Activated T-cell treated with anti-CD3 and anti-CD28 coated beads, Interleukin-2, amount 50 U/mL, for 24 hours (primary cell): Measurements from ENCODE around the gene RBM17.
"Not testable (repeated sequence)": the region's sequence is repeated elsewhere in the genome, so short reads cannot be mapped to it uniquely, and the experiment has no call there.

Experiments used
- DNase-seq: peaks from one replicate; pipeline ENCODE4 v3.0.0-alpha.2; 2020
- H3K27ac Mint-ChIP-seq: 2 replicates; pipeline ENCODE4 v1.8.0; 2020; ENCODE audit warnings: mild to moderate bottlenecking, mixed read lengths
- H3K27me3 Mint-ChIP-seq: 2 replicates; pipeline ENCODE4 v1.8.0; 2020; ENCODE audit warnings: mixed read lengths
- H3K36me3 Mint-ChIP-seq: 2 replicates; pipeline ENCODE4 v1.8.0; 2020; ENCODE audit warnings: low read depth, mixed read lengths
- H3K4me1 Mint-ChIP-seq: 2 replicates; pipeline ENCODE4 v1.8.0; 2020; ENCODE audit warnings: low read depth, mixed read lengths
- H3K4me3 Mint-ChIP-seq: 2 replicates; pipeline ENCODE4 v1.8.0; 2020; ENCODE audit warnings: mild to moderate bottlenecking, moderate library complexity, mixed read lengths
- H3K9me3 Mint-ChIP-seq: 2 replicates; pipeline ENCODE4 v1.8.0; 2020; ENCODE audit warnings: mixed read lengths

Gene RBM17

DNA sequence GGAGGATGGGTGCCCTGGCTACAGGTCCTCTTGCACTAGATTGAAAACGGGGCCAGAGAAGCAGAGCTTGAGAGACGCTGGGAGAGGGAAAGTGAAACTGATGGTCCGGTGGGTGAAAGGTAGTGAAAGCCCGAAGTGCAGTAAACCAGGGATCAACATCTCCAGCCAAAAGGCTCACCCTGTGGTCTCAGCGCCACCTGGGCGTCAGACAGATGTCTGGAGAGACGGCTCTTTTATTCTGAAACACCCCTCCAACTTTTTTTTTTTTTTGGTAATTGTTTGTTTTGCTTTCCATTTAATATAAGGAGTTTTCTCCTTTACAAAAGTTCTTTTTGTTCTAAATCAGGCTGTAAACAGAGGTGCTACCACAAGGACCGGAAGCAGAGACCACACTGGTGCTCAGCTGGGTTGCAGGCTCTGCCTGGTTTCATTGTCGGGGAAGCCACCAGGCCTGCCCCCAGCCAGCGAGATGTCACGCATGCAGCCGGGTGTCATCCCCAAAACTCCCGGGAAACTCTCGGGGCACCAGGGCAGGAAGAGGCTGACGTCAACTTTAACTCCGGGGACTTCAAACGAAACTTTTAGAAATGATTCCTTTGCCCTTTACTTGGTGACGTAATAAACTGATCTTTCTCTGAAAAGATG, 37.9 kb upstream of the RBM17 start:
- Mint-ChIP-seq H3K9me3 (no peaks in the 10 kb centered on the region), H3K27ac (peak overlapping the region; percentile 99), H3K27me3 (no peaks in the 10 kb centered on the region), H3K36me3 (peaks cover 89% of the 10 kb centered on the region), H3K4me3 (peak overlapping the region; percentile 77), H3K4me1 (peaks cover 89% of the 10 kb centered on the region)
- peak; percentile 90 for DNase-seq

DNA sequence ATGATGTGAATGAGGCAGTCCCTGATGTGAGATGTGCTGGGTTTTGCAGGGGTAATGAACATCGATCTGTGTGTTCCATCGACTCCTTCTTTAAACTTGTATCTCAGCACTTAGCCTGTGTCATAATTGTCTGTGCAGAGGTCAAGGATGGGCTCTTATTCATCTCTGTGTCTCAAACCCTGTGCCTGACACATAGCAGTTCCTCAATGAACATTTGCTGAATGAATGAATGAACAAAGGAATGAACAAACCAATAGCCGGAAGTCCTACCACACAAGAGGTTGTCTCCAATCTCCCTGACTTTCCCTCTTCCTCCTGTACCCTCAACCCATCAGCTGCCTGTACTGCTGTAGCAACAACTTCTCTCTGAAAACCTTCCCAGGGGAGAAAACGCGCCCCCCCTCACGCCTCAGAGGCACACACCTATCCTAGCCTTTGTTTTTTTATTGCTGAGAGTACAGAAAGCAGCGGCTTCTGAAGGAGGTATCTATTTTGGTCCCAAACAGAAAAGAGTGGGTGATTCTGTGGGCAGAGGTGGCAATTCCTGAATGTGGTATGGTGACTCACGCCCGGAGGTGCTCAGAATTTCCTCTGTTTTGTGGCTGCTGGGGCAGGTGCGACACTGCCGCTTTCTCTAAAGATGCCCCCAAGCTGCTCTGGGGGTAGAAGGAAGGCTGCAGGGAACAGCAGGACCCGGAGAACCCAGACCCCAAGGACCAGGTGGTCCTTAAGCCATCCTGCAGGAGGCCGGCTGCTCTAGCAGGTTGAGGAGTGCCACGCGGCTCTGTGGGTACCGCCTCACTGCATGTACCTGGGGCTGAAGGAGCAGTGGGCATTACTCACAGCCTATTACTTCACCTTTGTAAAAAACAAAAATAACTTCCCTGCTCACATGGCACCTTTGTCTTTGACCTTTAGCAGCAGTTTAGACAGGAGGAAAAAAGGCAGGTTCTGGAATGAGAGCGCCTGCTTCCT, 36.3 kb upstream of the RBM17 start:
- H3K4me3 Mint-ChIP-seq = peak overlapping the region; percentile 77
- no peaks in the 10 kb centered on the region for H3K9me3 Mint-ChIP-seq
- peak overlapping the region; percentile 99 for H3K27ac Mint-ChIP-seq
- H3K4me1 Mint-ChIP-seq = peaks cover 91% of the 10 kb centered on the region
- H3K36me3 Mint-ChIP-seq = peaks cover 91% of the 10 kb centered on the region
- no peaks in the 10 kb centered on the region for H3K27me3 Mint-ChIP-seq
- DNase-seq = peak; percentile 89

DNA sequence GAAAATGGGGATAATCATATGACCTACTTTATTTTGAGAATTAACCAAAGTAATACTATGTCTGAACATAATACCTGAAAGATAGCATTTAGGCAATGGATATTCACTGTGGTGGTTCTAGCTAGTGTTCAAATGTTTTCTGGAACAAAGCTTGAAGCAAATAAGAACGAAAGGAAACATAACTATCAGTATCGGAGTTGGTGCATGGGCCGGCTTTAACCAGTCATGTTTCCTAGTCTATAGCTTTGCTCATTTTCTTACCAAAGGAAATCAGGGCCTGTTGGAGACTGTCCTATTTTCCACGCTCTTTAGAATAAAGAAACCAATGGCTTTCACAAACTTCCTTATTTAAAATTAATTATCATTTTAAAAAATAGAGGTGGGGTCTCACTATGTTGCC, 35.5 kb upstream of the RBM17 start:
- H3K36me3 Mint-ChIP-seq = peaks cover 92% of the 10 kb centered on the region

DNA sequence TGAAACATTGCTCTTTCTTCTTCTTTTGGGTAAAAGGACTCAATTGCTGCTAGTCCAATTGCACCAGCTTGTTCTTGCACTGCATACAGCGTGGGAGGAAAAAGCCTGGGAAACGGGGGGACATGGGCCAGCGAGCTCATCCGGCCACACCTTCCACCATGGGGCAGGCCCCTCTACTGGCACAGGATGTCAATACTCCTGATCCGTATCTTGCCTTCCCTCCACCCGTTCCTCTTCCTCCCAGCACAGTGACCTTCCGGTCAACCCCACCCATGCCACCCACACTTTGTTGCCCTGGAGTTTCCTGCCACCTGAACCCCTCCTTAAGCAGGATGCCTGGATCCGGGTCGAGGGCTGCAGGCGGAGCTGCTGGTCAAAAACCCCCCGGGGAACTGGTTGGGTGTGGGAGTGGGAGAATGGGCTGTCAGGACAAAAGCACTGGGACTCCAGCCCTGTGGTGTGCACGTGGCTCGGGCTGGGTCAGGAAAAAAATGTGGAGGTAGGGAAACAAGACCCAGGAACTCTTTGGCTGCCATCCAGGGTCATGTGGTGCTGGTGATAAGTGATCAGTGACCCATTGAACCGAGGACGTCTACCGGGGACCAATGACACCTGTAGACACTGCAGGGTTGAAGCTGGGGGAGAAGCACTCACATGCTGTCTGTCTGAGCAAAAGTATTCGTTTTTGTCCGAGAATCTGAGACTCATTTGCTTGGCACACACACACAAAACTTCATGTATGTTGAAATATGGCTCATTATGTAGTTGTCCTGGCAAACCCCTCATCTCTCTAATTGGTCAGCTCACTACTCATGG, 34.8 kb upstream of the RBM17 start:
- peak; percentile 63 for DNase-seq
- peaks cover 92% of the 10 kb centered on the region for H3K36me3 Mint-ChIP-seq
- peak overlapping the region; percentile 77 for H3K4me3 Mint-ChIP-seq

More for the DNA sequence above, 35.5 kb upstream of the RBM17 start:
- no peak for DNase-seq
- Mint-ChIP-seq H3K4me1 (peaks cover 93% of the 10 kb centered on the region), H3K9me3 (no peaks in the 10 kb centered on the region), H3K4me3 (peak overlapping the region; percentile 77), H3K27me3 (no peaks in the 10 kb centered on the region), H3K27ac (peak overlapping the region; percentile 99)

DNA sequence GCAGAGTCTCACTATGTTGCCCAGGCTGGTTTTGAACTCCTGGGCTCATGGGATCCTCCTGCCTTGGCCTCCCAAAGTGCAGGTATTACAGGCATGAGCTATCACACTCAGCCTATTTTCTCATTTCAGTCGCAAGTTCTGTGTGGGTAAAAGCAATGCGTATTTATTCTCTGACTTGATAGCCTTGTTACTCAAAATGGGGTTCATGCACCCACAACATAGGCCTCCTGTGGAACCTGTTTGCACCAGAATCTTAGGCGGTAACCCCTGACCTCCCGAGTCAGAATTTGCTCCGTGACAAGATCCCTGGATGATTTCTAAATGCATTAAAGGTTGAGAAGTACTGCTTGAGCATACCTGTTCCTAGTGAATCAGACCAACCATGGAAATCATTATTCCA, 34.0 kb upstream of the RBM17 start:
- peak; percentile 42 for DNase-seq
- Mint-ChIP-seq H3K9me3 (no peaks in the 10 kb centered on the region), H3K36me3 (peaks cover 92% of the 10 kb centered on the region), H3K27ac (peak overlapping the region; percentile 99), H3K27me3 (no peaks in the 10 kb centered on the region), H3K4me3 (peak overlapping the region; percentile 77), H3K4me1 (peaks cover 86% of the 10 kb centered on the region)

More for the DNA sequence above, 34.8 kb upstream of the RBM17 start:
- H3K4me1 Mint-ChIP-seq = peaks cover 92% of the 10 kb centered on the region
- no peaks in the 10 kb centered on the region for H3K9me3 Mint-ChIP-seq
- H3K27me3 Mint-ChIP-seq = no peaks in the 10 kb centered on the region
- H3K27ac Mint-ChIP-seq = peak overlapping the region; percentile 99

DNA sequence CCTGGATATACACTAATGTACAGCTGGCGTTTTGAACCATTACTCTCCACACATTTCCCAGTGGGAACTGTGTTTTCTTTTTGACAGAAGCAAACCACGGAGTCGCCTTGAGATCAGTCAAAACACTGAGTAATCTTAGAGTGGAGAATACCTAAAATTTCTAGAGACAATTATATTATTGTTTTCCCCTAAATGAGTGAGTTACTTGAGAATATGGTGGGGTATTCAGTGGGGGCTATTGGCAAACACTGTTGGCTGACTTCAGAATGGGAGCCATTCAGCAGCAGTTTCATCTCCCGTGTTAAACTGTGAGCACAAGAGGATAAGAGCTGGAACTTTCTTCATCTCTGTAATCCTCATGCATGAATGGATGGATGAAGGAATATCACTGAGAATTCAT, 32.9 kb upstream of the RBM17 start:
- peak overlapping the region; percentile 99 for H3K27ac Mint-ChIP-seq
- H3K4me3 Mint-ChIP-seq = peak overlapping the region; percentile 92
- H3K27me3 Mint-ChIP-seq = no peaks in the 10 kb centered on the region
- H3K36me3 Mint-ChIP-seq = peaks cover 92% of the 10 kb centered on the region
- no peak for DNase-seq
- no peaks in the 10 kb centered on the region for H3K9me3 Mint-ChIP-seq
- peaks cover 76% of the 10 kb centered on the region for H3K4me1 Mint-ChIP-seq

DNA sequence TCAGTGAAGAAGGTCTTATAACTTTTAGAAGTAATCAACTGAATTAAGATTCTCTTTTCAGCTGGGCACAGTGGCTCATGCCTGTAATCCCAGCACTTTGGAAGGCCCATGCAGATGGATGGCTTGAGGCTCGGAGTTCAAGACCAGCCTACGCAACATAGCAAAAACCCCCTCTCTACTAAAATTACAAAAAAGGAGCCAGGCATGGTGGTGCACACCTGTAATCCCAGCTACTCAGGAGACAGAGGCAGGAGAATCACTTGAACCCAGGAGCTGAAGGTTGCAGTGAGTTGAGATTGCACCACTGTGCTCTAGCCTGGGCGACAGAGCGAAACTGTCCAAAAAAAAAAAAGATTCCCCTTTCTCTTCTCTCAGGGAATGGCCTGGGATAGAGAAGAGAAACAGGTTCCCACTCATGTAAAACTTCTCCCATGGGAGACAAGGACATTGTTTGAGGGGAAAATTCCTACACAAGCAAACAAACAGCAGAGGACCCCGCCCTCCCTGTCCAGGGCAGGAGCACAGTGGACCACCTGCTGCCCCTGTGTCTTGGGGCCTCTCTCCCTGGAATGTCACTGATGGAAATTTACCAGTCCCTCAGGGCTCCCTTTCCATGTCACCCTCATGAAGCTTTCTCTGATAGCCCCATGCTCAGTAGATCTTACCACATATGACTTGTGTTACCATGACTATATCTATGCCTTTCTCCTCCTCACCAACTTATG, 32.3 kb upstream of the RBM17 start:
- Mint-ChIP-seq H3K9me3 (no peaks in the 10 kb centered on the region), H3K36me3 (peaks cover 95% of the 10 kb centered on the region), H3K4me3 (peak overlapping the region; percentile 92), H3K27ac (peak overlapping the region; percentile 99), H3K4me1 (peaks cover 72% of the 10 kb centered on the region), H3K27me3 (no peaks in the 10 kb centered on the region)
- peak; percentile 38 for DNase-seq

DNA sequence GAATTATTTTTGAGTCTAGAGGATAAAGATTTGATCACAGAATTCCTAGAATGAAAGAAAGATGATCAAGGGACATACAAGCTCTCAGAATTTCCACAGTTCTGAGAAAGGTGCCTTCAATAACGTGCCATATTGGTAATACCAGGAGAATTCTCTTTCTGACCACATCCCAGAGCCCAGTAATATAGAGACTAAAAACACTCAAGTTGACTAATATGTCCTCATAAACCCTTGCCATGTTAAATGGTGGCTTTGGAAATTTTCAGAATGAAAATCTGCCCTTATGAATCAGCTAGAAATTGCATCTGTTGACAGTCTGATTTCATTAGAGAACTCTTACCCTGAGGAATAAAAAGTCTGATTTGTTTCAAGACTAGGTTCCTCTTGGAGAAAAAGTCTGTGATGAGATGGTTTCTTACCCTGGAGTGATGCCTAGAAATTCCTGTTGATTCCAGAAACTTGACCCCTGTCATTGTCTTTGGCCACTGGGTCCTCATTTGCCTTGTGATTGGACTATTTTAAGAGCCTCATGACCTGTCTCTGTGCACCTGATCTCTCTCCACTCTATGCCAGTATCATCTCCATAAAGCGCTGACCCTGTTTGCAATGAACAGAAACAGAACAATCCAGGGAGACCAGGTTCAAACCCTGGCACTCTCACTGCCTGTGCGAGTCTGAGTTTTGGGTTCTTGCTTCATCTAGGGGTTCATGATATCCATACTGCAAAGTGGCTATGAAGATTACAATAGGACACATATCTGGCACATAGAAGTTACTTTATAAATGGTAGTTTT, 30.0 kb upstream of the RBM17 start:
- no peaks in the 10 kb centered on the region for H3K9me3 Mint-ChIP-seq
- no peaks in the 10 kb centered on the region for H3K27me3 Mint-ChIP-seq
- H3K4me1 Mint-ChIP-seq = peaks cover 62% of the 10 kb centered on the region
- peak overlapping the region; percentile 92 for H3K4me3 Mint-ChIP-seq
- DNase-seq = peak; percentile 56
- H3K36me3 Mint-ChIP-seq = peaks cover 83% of the 10 kb centered on the region
- H3K27ac Mint-ChIP-seq = peak overlapping the region; percentile 99

DNA sequence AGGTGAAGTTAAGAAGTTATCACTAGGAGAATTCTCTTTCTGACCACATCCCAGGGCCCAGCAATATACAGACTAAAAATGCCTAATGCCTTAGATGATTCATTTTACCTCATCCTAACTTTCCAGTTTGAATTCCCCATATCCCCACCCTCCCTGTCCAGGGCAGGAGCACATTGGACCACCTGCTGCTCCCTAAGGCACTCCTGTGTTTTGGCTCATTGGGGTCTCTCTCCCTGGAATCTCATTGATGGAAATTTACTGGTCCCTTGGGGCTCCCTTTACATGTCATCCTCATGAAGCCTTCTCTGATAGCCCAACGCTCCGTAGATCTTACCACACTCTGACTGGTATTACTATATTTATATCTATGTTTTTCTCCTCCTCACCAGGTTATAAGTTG, 29.3 kb upstream of the RBM17 start:
- DNase-seq = peak; percentile 43
- Mint-ChIP-seq H3K27me3 (no peaks in the 10 kb centered on the region), H3K36me3 (peaks cover 76% of the 10 kb centered on the region), H3K4me3 (peak overlapping the region; percentile 92), H3K4me1 (peaks cover 62% of the 10 kb centered on the region), H3K27ac (peak overlapping the region; percentile 99), H3K9me3 (no peaks in the 10 kb centered on the region)

DNA sequence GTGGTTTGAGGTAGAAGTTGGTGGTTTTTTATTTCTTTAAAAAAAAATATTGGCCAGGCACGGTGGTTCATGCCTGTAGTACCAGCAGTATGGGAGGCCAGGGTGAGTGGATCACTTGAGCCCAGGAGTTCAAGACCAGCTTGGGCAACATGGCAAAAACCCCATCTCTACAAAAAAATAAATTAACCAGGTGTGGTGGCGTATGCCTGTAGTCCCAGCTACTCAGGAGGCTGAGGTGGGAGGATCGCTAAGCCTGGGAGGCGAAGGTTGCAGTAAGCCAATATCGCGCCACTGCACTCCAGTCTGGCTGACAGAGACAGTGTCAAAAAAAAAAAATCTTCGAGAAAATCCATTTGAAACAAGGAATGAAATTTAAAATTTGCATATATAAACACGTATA, 27.8 kb upstream of the RBM17 start:
- Mint-ChIP-seq H3K4me1 (peaks cover 64% of the 10 kb centered on the region), H3K9me3 (no peaks in the 10 kb centered on the region), H3K27me3 (no peaks in the 10 kb centered on the region), H3K27ac (peak overlapping the region; percentile 99), H3K36me3 (peaks cover 63% of the 10 kb centered on the region), H3K4me3 (peak overlapping the region; percentile 92)
- DNase-seq = peak; percentile 61

DNA sequence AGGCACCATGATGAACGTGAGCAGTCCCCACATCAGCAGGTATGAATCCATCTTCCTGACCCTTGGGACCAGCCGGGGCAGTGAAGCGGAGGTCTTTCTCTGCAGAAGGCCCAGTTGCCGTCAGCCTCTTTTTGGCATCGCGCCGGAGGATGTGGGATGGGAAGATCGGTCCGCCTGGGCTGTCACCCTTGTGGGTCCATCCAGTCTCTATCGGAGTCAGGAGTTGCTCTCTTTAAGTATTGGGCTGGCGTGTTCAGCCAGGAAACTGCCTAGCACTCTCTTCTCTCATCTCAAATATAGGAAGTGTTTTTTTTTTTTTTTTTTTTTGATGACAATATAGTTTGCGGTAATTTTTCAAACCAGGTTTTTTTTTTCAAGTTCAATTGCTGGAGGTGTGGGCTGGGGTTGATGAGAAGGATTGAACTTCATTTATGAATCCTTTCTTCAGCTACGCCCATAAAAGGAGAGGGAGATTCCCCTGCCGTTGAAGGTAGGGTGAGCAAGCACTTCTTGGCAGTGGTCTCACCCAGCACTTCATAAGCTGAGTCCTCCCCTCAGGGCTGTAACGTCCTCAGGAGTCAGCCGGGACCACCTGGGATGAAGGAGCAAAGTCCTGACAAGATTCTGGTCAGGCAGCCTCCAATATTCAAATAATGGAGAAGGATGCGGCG, 26.6 kb upstream of the RBM17 start, which contains the start of gene IL2RA:
TSS of gene IL2RA (minus strand) at position 267 of the 671 bp plus-strand sequence. CDS start at position 51, 216 bp downstream.
- peaks cover 51% of the 10 kb centered on the region for H3K36me3 Mint-ChIP-seq
- H3K4me3 Mint-ChIP-seq = peak within 1 kb of the TSS; percentile 92
- peak; percentile 88 for DNase-seq
- H3K27me3 Mint-ChIP-seq = no peaks in the 10 kb centered on the region
- peak within 1 kb of the TSS; percentile 99 for H3K27ac Mint-ChIP-seq
- no peaks in the 10 kb centered on the region for H3K9me3 Mint-ChIP-seq
- peaks cover 64% of the 10 kb centered on the region for H3K4me1 Mint-ChIP-seq

DNA sequence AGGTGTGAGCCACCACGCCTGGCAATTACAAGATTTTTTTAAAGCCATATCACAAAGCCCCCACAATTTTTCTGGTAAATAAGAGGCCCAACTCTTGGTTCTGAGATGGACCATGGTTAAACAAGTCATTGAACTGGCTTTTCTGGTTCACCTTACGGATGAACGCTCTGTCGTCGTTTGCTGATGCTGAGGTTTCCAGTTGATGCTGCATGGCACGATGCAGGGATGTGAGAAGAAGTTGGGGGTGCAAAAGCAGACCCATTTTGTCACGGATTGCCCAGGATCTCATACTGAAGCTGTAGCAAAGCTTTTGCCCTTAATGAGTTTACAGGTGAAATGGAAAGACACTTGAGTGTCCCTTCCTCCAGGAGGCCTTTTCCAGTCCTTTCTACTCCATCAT, 24.7 kb upstream of the RBM17 start:
- Mint-ChIP-seq H3K27ac (peak overlapping the region; percentile 28), H3K27me3 (no peaks in the 10 kb centered on the region), H3K9me3 (no peaks in the 10 kb centered on the region), H3K36me3 (peaks cover 32% of the 10 kb centered on the region), H3K4me1 (peaks cover 65% of the 10 kb centered on the region), H3K4me3 (no peak overlapping the region)
- peak; percentile 22 for DNase-seq

DNA sequence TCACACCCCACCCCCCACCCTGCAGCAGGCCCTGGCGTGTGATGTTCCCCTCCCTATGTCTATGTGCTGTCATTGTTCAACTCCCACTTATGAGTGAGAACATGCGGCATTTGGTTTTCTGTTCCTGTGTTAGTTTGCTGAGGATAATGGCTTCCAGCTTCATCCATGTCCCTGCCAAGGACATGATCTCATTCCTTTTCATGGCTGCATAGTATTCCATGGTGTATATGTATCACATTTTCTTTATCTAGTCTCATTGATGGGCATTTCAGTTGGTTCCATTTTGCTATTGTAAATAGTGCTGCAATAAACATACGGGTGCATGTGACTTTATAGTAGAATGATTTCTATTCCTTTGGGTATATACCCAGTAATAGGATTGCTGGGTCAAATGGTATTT, 24.1 kb upstream of the RBM17 start:
- H3K27me3 Mint-ChIP-seq, H3K9me3 Mint-ChIP-seq, DNase-seq: not testable (repeated sequence)
- peaks cover 69% of the 10 kb centered on the region for H3K4me1 Mint-ChIP-seq
- H3K36me3 Mint-ChIP-seq = peaks cover 26% of the 10 kb centered on the region
- peak overlapping the region; percentile 90 for H3K27ac Mint-ChIP-seq
- H3K4me3 Mint-ChIP-seq = peak overlapping the region; percentile 27
